GM12878 (cell line): ENCODE results near the gene ANKRD44. TPM values are rescaled to one million over a fixed set of nuclear protein-coding genes. Genes with fewer than 3 reads are reported as not detected.

ENCODE experiments used
- ATAC-seq: fragments of 200-7000 bp; cut with Tn5 transposase; 3 replicates; pipeline ENCODE4 v1.9.1; 2020; ENCODE audit warnings: mild to moderate bottlenecking, moderate library complexity
- BruUV-seq: library from RNA; stranded (reverse); fragments of 400-500 nt; replicated peaks from 2 replicates; lab custom pipeline; 2021; lab: Mats Ljungman, UMichigan
- CTCF ChIA-PET: fragments of 300-600 bp; sonication (Branson Sonifier 250); formaldehyde crosslinking; extraction: SDS; loops from one replicate; lab custom pipeline; 2021; ENCODE audit warnings: inconsistent platforms; lab: Yijun Ruan, JAX
- POLR2A ChIA-PET: fragments of 350-600 bp; formaldehyde crosslinking; extraction: SDS; loops from one replicate; lab custom pipeline; 2021; ENCODE audit warnings: inconsistent platforms; lab: Charles Lee
- RAD21 ChIA-PET: fragments of 300-600 bp; sonication (Branson Sonifier 250); formaldehyde crosslinking; loops from one replicate; lab custom pipeline; 2023; ENCODE audit warnings: antibody characterized with exemption; ENCODE audit not compliant: unreplicated experiment; lab: Charles Lee
- SMC1A ChIA-PET: fragments of 300-600 bp; sonication (Branson Sonifier 250); formaldehyde crosslinking; loops from one replicate; lab custom pipeline; 2023; ENCODE audit not compliant: unreplicated experiment, uncharacterized antibody; lab: Charles Lee
- DNase-seq: peaks from one replicate; pipeline ENCODE4 v3.0.0-alpha.2; 2011; ENCODE audit warnings: low read depth, low spot score
- FAIRE-seq: peaks from 3 replicates; lab custom pipeline; 2011; peaks lifted over from hg19 to GRCh38; lab: Jason Lieb, UNC
- H2AFZ ChIP-seq: 2 replicates; pipeline ENCODE4 v1.6.0; 2011; ENCODE audit warnings: low read depth, low read length, control low read depth; ENCODE audit not compliant: control insufficient read depth
- H3K27ac ChIP-seq: 2 replicates; pipeline ENCODE4 v1.5.1; 2011; ENCODE audit warnings: control low read depth; ENCODE audit not compliant: control insufficient read depth, insufficient read depth
- H3K27me3 ChIP-seq, 2 experiments: replicated peaks in 1 of 2; 2 replicates each; pipeline versions ENCODE4 v1.6.0 to v1.6.1; 2011; ENCODE audit warnings: low read length in 1 of 2; ENCODE audit not compliant: control insufficient read depth in 2 of 2, insufficient read depth in 2 of 2
- H3K36me3 ChIP-seq, 2 experiments: 2 replicates each; pipeline ENCODE4 v1.5.1; 2011; ENCODE audit warnings: low read length in 1 of 2; ENCODE audit not compliant: control insufficient read depth in 2 of 2, insufficient read depth in 2 of 2
- H3K4me1 ChIP-seq: 2 replicates; pipeline ENCODE4 v1.6.1; 2011; ENCODE audit warnings: mild to moderate bottlenecking, low read length, moderate library complexity, mixed read lengths; ENCODE audit not compliant: control insufficient read depth, insufficient read depth
- H3K4me2 ChIP-seq: 2 replicates; pipeline ENCODE4 v1.6.0; 2011; ENCODE audit warnings: control low read depth; ENCODE audit not compliant: control insufficient read depth, insufficient read depth
- H3K4me3 ChIP-seq: fragments of 200-600 bp; sonication (generic); 2 replicates; pipeline ENCODE4 v1.5.1; 2016
- H3K79me2 ChIP-seq: 2 replicates; pipeline ENCODE4 v1.6.0; 2011; ENCODE audit warnings: low read length; ENCODE audit not compliant: control insufficient read depth, insufficient read depth
- H3K9ac ChIP-seq: 2 replicates; pipeline ENCODE4 v1.8.0; 2011; ENCODE audit warnings: low read length, control low read depth, mixed read lengths; ENCODE audit not compliant: control insufficient read depth, insufficient read depth
- H3K9me3 ChIP-seq: replicated peaks from 3 replicates; pipeline ENCODE4 v1.5.1; 2011; ENCODE audit warnings: mild to moderate bottlenecking, low read length; ENCODE audit not compliant: control insufficient read depth, insufficient read depth
- H4K20me1 ChIP-seq: 2 replicates; pipeline ENCODE4 v1.6.0; 2011; ENCODE audit not compliant: control insufficient read depth, insufficient read depth
- BRCA1 ChIP-seq: IDR thresholded peaks from 2 replicates; pipeline ENCODE4 v1.6.1; 2011; ENCODE audit warnings: low read depth, low read length, improper control_type of control experiment
- E2F8 ChIP-seq: fragments of 450-650 bp; IDR thresholded peaks from 2 replicates; pipeline ENCODE4 v1.6.1; 2018; ENCODE audit warnings: mild to moderate bottlenecking, low read depth, moderate library complexity; ENCODE audit not compliant: partially characterized antibody
- FOXK2 ChIP-seq: fragments of 450-650 bp; IDR thresholded peaks from 2 replicates; pipeline ENCODE4 v1.6.1; 2017; ENCODE audit warnings: mild to moderate bottlenecking, moderate library complexity
- HDGF ChIP-seq: fragments of 450-650 bp; IDR thresholded peaks from 2 replicates; pipeline ENCODE4 v1.6.1; 2016; ENCODE audit warnings: antibody characterized with exemption
- HSF1 ChIP-seq: fragments of 150-350 bp; IDR thresholded peaks from 2 replicates; pipeline ENCODE4 v1.6.1; 2014; ENCODE audit warnings: mild to moderate bottlenecking, low read depth, low read length
- NFIC ChIP-seq: IDR thresholded peaks from 2 replicates; pipeline ENCODE4 v1.6.1; 2012; ENCODE audit warnings: low read depth, mild to moderate bottlenecking, inconsistent platforms, low read length, moderate library complexity
- NR2C2 ChIP-seq: IDR thresholded peaks from 2 replicates; pipeline ENCODE4 v1.6.1; 2011; ENCODE audit warnings: borderline replicate concordance, low read depth; ENCODE audit not compliant: control insufficient read depth, insufficient read length
- PKNOX1 ChIP-seq: fragments of 450-650 bp; IDR thresholded peaks from 2 replicates; pipeline ENCODE4 v1.6.1; 2016; ENCODE audit warnings: mild to moderate bottlenecking
- RCOR1 ChIP-seq: conservative IDR thresholded peaks from 2 replicates; pipeline ENCODE4 v1.6.1; 2012; ENCODE audit warnings: low read depth, low read length, improper control_type of control experiment
- ZNF592 ChIP-seq: fragments of 450-650 bp; IDR thresholded peaks from 2 replicates; pipeline ENCODE4 v1.6.1; 2017; ENCODE audit warnings: mild to moderate bottlenecking, moderate library complexity
- WGBS: methylation state at CpG from one replicate; pipeline ENCODE4 v1.1.6; 2016; ENCODE audit warnings: low lambda C conversion rate; ENCODE audit not compliant: insufficient replicate concordance, insufficient coverage; ENCODE audit errors: missing lambda C conversion rate; 5-methylcytosine and 5-hydroxymethylcytosine counted together
- in situ Hi-C: fragments of 300-500 bp; cut with MboI; formaldehyde crosslinking; loops from 9 replicates; pipeline ENCODE4 v1.14.3; 2018; ENCODE audit warnings: mixed read lengths
- intact Hi-C: fragments of 100-400 bp; cut with micrococcal nuclease; formaldehyde crosslinking; loops from one replicate; pipeline ENCODE4 v1.14.2; 2022; ENCODE audit not compliant: unreplicated experiment
- polyA plus RNA-seq, 11 experiments: library from polyadenylated mRNA; depleted of rRNA in 4 of 11; unstranded in 6 of 11; stranded (reverse) in 5 of 11; fragments of >200 nt; fragmentation: Nextera tagmentation in 4 of 11; fragmentation: Illumina TruSeq in 1 of 11; extraction: Ambion mirVana in 4 of 11; extraction: Trizol in 1 of 11; gene quantifications; 1 replicate in 1 of 11; 2 replicates in 10 of 11; pipeline versions ENCODE4 v1.2.1 to v1.2.3, GENCODE V29; 2011 to 2016; ENCODE audit warnings: inconsistent platforms in 2 of 11, missing spikeins in 2 of 11, low read depth in 1 of 11
- total RNA-seq, 4 experiments: library from RNA; depleted of rRNA in 3 of 4; stranded (reverse); fragments of >200 nt in 3 of 4; fragmentation: Illumina TruSeq in 1 of 4; extraction: Trizol in 1 of 4; gene quantifications; 2 replicates each; pipeline versions ENCODE4 v1.2.1 to v1.2.3, GENCODE V29; 2013 to 2021

Gene ANKRD44
- total and polyA plus RNA-seq, 10 of the 15 experiments (the other 5 are each of a cell fraction or from before 2014, with no cell fraction given), result 19.1 to 99.1 (median 59.6) TPM

GRCh38 chr2:197285361-197285760 lies 25.2 kb downstream of the ANKRD44 start:
- in situ Hi-C loops (no loop called here), intact Hi-C loops (no loop called here)
- ChIA-PET SMC1A (interaction anchor here (0.6 to 5.0 kb wide), 11 partner anchors 10 to 94 kb away, joined by 3 to 37 read pairs (median 4); no protein-coding TSS in a partner anchor), CTCF (interaction anchor here (0.8 to 1.0 kb wide), 2 partner anchors 26 to 45 kb away, joined by 3 to 4 read pairs; no protein-coding TSS in a partner anchor), RAD21 (interaction anchor here (1.1 to 2.1 kb wide), 6 partner anchors 9 to 29 kb away, joined by 3 to 7 read pairs (median 4); no protein-coding TSS in a partner anchor), POLR2A (interaction anchor here (0.9 to 1.7 kb wide), 7 partner anchors 9 to 75 kb away, joined by 3 to 5 read pairs (median 4); no protein-coding TSS in a partner anchor)
- peaks cover 94% of the 10 kb centered on the region for H3K79me2 ChIP-seq
- H3K4me2 ChIP-seq, result no peak overlapping the region
- no TSS peak for BruUV-seq
- TF ChIP-seq E2F8 (no peak), FOXK2 (no peak), HSF1 (no peak), PKNOX1 (no peak), BRCA1 (no peak), HDGF (no peak), RCOR1 (no peak), ZNF592 (no peak), NFIC (no peak), NR2C2 (no peak)
- WGBS, result 97% methylated on average over 3 of the region's 3 CpGs
- H3K27ac ChIP-seq, result no peak overlapping the region
- peaks cover 23% of the 10 kb centered on the region for H3K4me1 ChIP-seq
- no peak overlapping the region for H3K4me3 ChIP-seq
- ATAC-seq (no peak), DNase-seq (no peak), FAIRE-seq (no peak)
- no peaks in the 10 kb centered on the region for H3K27me3 ChIP-seq
- no peaks in the 10 kb centered on the region; a peak in 1 of 4 replicates for H3K36me3 ChIP-seq
- H2AFZ ChIP-seq, result no peak overlapping the region
- peaks cover 3% of the 10 kb centered on the region; the same call in 2 of the 3 replicates for H3K9me3 ChIP-seq
- H4K20me1 ChIP-seq, result no peaks in the 10 kb centered on the region
- H3K9ac ChIP-seq, result no peak overlapping the region
